Thyroid gland (tissue), 4 donors: ENCODE measurements around the gene DIP2B.

Source experiments
- CTCF ChIP-seq, 6 experiments: fragments of 200-600 bp in 3 of 6; fragments of 450-650 bp in 3 of 6; sonication (generic) in 3 of 6; IDR thresholded peaks; one replicate each; pipeline ENCODE4 v1.5.1; 2016 to 2019; ENCODE audit warnings: antibody characterized with exemption in 6 of 6, mild to moderate bottlenecking in 2 of 6, inconsistent platforms in 1 of 6, moderate library complexity in 1 of 6
- POLR2A ChIP-seq, 2 donors: fragments of 450-650 bp; IDR thresholded peaks; one replicate each; pipeline ENCODE4 v1.6.1; 2017; ENCODE audit warnings: antibody characterized with exemption in 2 of 2, mild to moderate bottlenecking in 2 of 2, moderate library complexity in 1 of 2

GRCh38 chr12:50536831-50537537 lies 32.2 kb downstream of the DIP2B start:
- no peak for TF ChIP-seq CTCF (IDR thresholded peaks at IDR 0.05)
- TF ChIP-seq POLR2A (IDR thresholded peaks at IDR 0.05), result no peak
